HPDE6-E6E7 (cell line): ENCODE data around the gene PLEKHG5.

Experiments
- DNase-seq: peaks from one replicate; pipeline ENCODE4 v3.0.0; 2011; ENCODE audit warnings: missing footprints; ENCODE audit errors: extremely low spot score

The PLEKHG5 gene

GRCh38 chr1:6426277-6426971 is 65.0 kb downstream of the PLEKHG5 start:
- DNase-seq, result no peak

DNA sequence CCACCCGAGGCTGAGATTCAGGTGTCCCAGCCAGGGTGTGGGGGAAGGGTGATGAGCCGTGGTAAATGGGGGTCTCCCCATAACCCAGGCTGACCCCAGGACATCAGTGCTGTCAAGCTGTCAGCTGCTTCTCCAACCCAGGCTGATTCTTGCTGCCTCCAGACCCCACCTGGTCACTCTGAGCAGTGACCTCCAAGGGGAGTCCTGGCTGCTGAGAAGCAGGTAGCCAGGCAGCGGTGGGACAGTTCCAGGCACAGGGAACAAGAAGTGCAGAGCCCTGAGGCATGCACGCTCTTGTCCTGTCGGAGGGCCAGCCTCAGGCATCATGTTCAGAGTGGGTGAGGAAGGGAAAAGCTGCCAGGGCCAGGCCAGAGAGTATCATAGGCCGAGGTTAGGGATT is 65.8 kb downstream of the PLEKHG5 start:
- DNase-seq, result no peak

DNA sequence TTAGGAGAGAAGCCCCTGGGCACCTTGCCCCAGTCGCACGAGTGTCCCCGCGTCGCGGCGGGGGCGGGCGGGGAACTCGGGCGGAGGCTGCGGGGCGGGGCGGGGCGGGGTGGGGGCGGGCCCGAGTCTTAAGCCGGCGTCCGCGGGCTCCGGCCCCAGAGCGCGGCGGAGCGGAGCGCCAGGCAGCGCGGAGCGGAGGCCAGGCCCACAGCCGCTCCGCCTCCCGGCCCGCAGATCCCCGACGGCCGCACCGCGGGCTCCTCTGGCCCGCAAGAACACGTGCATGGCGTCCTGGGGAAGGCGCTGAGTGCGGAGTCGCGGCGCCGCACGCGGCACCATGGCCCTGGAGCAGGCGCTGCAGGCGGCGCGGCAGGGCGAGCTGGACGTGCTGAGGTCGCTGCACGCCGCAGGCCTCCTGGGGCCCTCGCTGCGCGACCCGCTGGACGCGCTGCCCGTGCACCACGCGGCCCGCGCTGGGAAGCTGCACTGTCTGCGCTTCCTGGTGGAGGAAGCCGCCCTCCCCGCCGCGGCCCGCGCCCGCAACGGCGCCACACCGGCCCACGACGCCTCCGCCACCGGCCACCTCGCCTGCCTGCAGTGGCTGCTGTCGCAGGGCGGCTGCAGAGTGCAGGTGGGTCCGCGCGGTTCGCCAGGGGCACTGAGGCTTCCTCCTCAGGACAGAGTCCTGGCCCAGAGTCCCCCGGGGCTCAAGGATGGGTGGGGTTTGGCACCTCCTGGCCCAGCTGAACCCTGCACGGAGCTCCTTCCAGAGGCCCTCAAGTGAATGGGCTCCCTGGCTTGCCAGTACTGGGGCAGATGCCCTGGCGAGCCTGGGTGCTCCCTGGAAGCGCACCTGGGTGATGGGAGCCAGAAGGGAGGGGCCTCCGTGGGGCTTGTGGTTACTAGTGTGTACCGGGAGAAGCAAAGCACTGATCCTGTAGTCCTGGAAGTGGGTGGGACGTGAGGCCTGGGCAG is 66.6 kb downstream of the PLEKHG5 start, which contains the start of gene ESPN:
Gene ESPN, plus strand, starts transcription at position 158 of the 975 bp plus-strand sequence. Its CDS starts 180 bp downstream, at position 338.
- no peak for DNase-seq

DNA sequence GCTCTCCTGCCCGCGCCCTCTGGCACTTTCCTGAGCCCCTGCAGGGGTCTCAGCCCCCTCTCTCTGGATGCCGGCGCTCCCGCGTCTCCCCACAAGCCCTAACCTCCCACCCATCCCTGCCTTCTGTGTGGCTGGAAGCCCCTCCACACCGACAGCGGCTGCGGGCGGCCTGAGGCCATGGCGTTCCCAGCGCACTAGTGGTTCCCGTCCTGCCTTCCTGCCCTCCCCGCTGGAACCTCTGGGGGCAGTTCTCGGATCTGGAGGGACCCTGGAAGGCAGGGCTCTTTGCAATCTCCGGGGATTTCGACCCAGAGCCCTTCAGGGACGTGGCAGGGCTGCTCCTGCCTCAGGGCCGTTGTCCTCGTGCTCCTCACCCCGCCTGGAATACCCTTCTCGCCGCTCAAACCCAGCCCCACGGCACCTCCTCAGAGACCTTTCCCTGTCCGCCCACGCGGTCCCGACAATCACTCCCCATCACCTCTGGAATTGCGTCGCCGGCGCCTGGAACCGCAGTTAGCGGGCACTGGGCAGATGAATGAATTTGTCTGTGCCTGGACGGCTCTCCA is 67.4 kb downstream of the PLEKHG5 start:
- no peak for DNase-seq

GRCh38 chr1:6423321-6423999 is 68.0 kb downstream of the PLEKHG5 start:
- peak; percentile 84 for DNase-seq

DNA sequence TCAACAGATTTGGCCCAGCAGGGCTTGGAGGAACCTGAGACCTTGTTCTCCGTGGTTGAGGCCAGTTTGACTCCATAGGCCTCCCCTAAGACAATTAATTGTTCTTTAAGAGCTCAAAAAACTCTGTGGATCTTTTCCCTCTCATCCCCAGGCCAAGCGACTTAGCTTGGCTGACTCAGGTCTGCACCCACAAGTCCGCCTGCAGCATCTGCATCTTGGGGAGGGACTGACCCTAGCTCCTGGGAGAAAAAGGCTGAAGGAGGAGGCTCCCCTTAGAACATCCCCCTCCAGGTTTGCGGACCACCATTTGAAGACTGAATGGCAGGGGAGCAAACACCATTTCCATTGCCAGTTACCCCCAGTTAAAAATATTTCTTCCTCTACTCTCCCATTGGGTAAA is 70.2 kb downstream of the PLEKHG5 start:
- DNase-seq, result no peak

DNA sequence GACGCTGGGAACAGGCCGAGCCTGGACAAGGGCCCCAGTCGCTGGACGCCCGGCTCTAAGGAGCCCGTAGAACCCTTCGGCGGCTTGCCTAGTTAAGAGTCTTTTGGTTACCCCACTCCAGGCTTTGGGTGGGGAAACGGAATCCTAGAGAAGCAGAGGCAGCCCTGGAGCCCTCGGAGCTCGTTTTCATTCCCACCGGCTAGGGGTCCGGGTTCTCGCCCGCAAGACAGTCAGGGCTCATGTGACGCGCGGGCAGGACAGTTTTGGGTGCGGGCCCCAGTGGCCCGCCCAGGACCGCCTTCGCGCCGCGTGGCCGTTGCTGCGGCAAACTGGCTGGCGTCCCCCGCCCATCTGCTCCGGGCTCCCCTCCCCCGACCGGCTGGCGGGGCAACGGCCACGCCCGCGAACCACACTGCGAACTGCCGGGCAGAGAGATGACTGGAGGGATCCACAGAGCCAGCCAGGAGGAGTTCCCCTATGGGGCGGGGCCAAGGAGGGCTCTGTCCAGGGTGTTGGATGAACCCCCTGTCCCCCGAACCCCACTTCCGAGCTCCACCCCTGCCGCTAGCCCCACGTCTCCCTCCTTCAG is 70.9 kb downstream of the PLEKHG5 start:
- no peak for DNase-seq

DNA sequence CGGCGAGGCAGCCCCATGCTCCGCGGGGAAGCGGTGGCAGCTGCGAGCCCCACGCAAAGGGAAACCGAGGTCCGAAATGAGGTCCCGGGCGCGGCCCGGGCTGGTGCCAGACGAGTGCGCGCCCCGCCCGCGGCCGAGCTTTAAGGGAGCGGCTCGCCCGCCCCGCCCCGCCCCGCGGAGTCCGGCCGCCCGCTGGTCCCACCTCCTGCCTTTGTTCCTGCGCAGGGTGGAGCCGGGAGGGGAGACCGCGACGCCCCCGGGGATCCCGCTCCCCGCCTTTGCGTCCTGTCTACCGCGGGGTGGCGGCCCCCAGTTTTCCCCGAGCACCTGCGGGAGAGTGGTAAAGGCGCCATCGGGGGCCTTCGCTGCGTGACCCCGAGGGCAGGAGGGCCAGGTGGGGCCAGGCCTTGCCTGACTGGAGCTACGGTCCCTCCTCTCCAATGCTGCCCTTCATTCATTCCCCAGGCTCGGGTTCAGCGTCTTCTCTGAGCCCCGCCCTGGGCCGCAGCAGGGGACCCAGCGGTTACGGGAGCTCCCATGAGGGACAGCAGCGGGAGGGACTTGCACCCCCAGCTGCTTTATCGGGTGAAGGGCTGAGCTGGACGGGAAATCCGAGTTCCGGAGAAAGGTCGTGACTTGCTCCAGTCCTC is 71.5 kb downstream of the PLEKHG5 start, which contains the start of gene HES2:
Gene HES2, minus strand, starts transcription at position 116 of the 650 bp plus-strand sequence. Its CDS starts 99 bp downstream, at position 17.
- DNase-seq, result peak; percentile 63

GRCh38 chr1:6419397-6419803 is 72.1 kb downstream of the PLEKHG5 start:
- no peak for DNase-seq

GRCh38 chr1:6418668-6419396 is 72.6 kb downstream of the PLEKHG5 start:
- DNase-seq, result no peak

- DNase-seq, result no peak
Measured at GRCh38 chr1:6417961-6418667, 73.4 kb downstream of the PLEKHG5 start.
